ENCODE measurements around the gene SNRK. TPM values are rescaled to one million over a fixed set of nuclear protein-coding genes. Genes with fewer than 3 reads are reported as not detected.

The SNRK gene
- total RNA-seq, 1 experiment from 2014 or later: 26.5 TPM

DNA sequence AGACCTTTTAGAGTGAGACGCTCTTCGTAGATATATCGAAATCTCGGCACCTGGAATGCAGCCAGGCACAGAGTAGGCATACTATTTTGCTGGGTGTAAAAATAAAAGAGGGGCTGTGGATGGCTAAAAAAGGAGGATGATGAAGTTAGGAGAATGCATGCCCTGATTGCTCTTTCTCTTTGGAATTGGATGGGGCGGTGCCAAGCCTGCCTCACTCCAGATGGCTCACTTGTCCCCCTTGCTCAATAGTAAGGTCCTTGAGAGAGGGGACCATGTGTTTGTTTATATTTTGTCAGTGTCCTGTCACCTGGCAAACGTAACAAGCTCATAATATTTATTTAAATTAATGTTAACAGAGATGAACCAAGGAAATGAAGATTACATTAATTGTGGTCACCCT is 33.0 kb downstream of the SNRK start:
- Histone ChIP-seq H3K9me2 (replicated peaks; ENCODE audit: insufficient read depth, low read length) (no peaks in the 10 kb centered on the region), H3K9ac (ENCODE audit: low read length) (no peak overlapping the region), H4K20me1 (ENCODE audit: insufficient read depth, low read depth, low read length) (peaks cover 6% of the 10 kb centered on the region; the same call in 1 of the 2 replicates), H3K79me2 (ENCODE audit: low read length) (peaks cover 78% of the 10 kb centered on the region), H3K27ac (ENCODE audit: low read length) (no peak overlapping the region), H3K4me1 (ENCODE audit: low read length) (peaks cover under 1% of the 10 kb centered on the region; the same call in 1 of the 2 replicates), H3K9me3 (ENCODE audit: low read length) (no peaks in the 10 kb centered on the region), H3K4me2 (ENCODE audit: low read depth, low read length, poor library complexity, severe bottlenecking) (no peak overlapping the region), H3K4me3 (ENCODE audit: low read length) (no peak overlapping the region), H3K27me3 (ENCODE audit: low read length) (no peaks in the 10 kb centered on the region), H3K36me3 (ENCODE audit: insufficient read depth, low read length) (no peaks in the 10 kb centered on the region), H2AFZ (ENCODE audit: low read length) (no peak overlapping the region)
- no peak for DNase-seq

DNA sequence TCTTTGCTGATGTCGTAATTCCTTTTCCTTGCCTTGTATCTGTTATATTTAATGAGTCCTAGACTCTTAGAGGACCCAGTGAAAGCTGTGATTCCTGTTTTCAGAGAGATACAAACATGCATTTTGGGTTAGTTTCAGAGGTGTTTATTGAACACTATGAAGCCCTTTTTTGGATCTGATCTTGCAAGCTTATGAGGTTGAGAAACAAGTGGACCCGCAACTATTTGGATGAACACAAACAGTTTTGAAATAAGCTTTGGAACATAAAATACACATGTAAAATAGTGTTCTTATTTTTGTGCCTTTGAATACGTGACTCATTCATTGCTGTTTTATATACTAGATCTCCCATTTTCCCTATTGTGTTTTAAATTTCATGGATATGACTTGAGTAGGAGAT is 33.5 kb downstream of the SNRK start:
- Histone ChIP-seq H3K9ac (ENCODE audit: low read length) (no peak overlapping the region), H3K9me2 (replicated peaks; ENCODE audit: insufficient read depth, low read length) (no peaks in the 10 kb centered on the region), H3K4me2 (ENCODE audit: low read depth, low read length, poor library complexity, severe bottlenecking) (no peak overlapping the region), H3K36me3 (ENCODE audit: insufficient read depth, low read length) (no peaks in the 10 kb centered on the region), H4K20me1 (ENCODE audit: insufficient read depth, low read depth, low read length) (peaks cover 6% of the 10 kb centered on the region; the same call in 1 of the 2 replicates), H3K79me2 (ENCODE audit: low read length) (peaks cover 76% of the 10 kb centered on the region), H3K9me3 (ENCODE audit: low read length) (no peaks in the 10 kb centered on the region), H2AFZ (ENCODE audit: low read length) (no peak overlapping the region), H3K4me3 (ENCODE audit: low read length) (no peak overlapping the region), H3K4me1 (ENCODE audit: low read length) (peaks cover 5% of the 10 kb centered on the region), H3K27me3 (ENCODE audit: low read length) (no peaks in the 10 kb centered on the region), H3K27ac (ENCODE audit: low read length) (no peak overlapping the region)
- DNase-seq: no peak

DNA sequence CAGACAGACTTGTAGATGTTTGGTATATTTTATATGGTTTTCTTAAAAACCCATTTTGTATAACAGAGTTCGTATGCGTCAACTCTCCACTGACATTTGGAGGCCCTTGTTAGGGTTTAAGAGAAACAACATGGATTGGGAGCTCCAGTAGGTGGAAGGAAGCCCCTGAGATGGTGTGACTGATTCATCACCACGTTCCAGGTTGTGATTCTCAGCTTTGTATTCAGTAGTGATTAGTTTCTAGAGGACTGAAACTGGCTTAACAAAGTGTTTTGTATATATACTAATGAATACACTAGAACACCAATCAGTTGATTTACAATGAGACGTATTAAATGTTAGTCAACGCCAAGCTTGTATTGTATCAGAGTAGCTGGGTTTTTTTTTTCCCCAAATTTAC is 33.9 kb downstream of the SNRK start:
- H3K36me3 ChIP-seq (ENCODE audit: insufficient read depth, low read length): no peaks in the 10 kb centered on the region
- H4K20me1 ChIP-seq (ENCODE audit: insufficient read depth, low read depth, low read length): peaks cover 6% of the 10 kb centered on the region; the same call in 1 of the 2 replicates
- H3K4me2 ChIP-seq (ENCODE audit: low read depth, low read length, poor library complexity, severe bottlenecking): no peak overlapping the region
- no peaks in the 10 kb centered on the region for H3K27me3 ChIP-seq (ENCODE audit: low read length)
- H3K4me1 ChIP-seq (ENCODE audit: low read length): peaks cover 6% of the 10 kb centered on the region
- peaks cover 73% of the 10 kb centered on the region for H3K79me2 ChIP-seq (ENCODE audit: low read length)
- no peak overlapping the region for H2AFZ ChIP-seq (ENCODE audit: low read length)
- no peaks in the 10 kb centered on the region for H3K9me2 ChIP-seq (replicated peaks; ENCODE audit: insufficient read depth, low read length)
- no peaks in the 10 kb centered on the region for H3K9me3 ChIP-seq (ENCODE audit: low read length)
- H3K4me3 ChIP-seq (ENCODE audit: low read length): no peak overlapping the region
- H3K9ac ChIP-seq (ENCODE audit: low read length): no peak overlapping the region
- no peak for DNase-seq
- no peak overlapping the region for H3K27ac ChIP-seq (ENCODE audit: low read length)

DNA sequence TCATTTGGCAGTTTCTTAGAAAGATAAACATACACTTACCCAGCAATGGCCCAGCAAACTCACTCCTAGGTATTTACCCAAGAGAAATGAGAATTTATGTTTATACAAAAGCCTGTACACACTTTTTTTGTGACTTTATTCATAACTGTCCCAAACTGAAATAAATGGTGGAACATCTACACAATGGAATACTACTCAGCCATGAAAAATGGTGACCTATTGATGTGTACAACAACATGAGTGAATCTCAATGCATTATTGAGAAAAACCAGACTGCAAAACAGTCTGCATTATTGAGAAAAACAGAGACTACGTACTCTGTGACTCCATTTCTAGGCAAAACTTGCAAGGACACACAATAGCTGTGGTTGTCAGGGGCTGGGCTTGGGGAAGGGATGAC is 37.2 kb downstream of the SNRK start:
- Histone ChIP-seq H4K20me1 (ENCODE audit: insufficient read depth, low read depth, low read length) (peaks cover 11% of the 10 kb centered on the region; the same call in 1 of the 2 replicates), H3K4me3 (ENCODE audit: low read length) (no peak overlapping the region), H3K9me3 (ENCODE audit: low read length) (no peaks in the 10 kb centered on the region), H3K27ac (ENCODE audit: low read length) (no peak overlapping the region), H3K79me2 (ENCODE audit: low read length) (peaks cover 77% of the 10 kb centered on the region), H3K36me3 (ENCODE audit: insufficient read depth, low read length) (no peaks in the 10 kb centered on the region), H3K9me2 (replicated peaks; ENCODE audit: insufficient read depth, low read length) (no peaks in the 10 kb centered on the region), H3K4me2 (ENCODE audit: low read depth, low read length, poor library complexity, severe bottlenecking) (no peak overlapping the region), H2AFZ (ENCODE audit: low read length) (no peak overlapping the region), H3K9ac (ENCODE audit: low read length) (no peak overlapping the region), H3K27me3 (ENCODE audit: low read length) (no peaks in the 10 kb centered on the region), H3K4me1 (ENCODE audit: low read length) (peaks cover 11% of the 10 kb centered on the region)
- DNase-seq: no peak

DNA sequence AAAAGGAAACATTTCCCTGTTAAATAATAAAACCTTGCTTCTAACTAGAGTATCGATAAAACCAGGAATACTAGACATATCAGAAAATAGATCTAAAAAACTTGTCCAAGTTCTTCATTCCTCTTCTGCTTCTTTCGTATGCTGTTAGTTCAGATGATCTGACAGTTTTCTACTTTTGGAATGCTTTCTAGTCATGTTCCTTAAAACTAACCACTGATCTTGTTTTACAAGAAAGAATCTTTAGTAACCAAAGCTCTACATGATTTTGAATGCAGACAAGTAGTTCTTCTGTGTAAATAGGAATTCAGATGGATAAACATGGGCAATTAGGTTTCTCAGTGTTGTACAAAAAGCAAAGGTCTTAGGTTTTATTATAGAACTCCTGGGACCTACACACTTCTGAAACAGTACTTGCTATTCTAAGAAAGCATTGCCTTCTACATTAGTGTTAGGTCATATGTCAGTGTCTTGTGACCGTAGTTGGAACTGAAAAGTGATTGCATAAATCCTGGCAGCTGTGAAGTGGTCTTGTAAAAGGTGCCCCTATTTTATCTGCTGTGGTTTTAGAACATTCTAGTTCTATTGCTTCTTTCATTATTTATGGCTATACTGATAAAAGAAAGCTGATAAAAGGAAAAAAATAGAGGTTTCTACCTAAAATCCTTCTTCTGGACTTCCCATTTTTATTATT is 40.7 kb downstream of the SNRK start:
- Histone ChIP-seq H3K4me2 (ENCODE audit: low read depth, low read length, poor library complexity, severe bottlenecking) (no peak overlapping the region), H3K9ac (ENCODE audit: low read length) (no peak overlapping the region), H3K27ac (ENCODE audit: low read length) (no peak overlapping the region)

DNA sequence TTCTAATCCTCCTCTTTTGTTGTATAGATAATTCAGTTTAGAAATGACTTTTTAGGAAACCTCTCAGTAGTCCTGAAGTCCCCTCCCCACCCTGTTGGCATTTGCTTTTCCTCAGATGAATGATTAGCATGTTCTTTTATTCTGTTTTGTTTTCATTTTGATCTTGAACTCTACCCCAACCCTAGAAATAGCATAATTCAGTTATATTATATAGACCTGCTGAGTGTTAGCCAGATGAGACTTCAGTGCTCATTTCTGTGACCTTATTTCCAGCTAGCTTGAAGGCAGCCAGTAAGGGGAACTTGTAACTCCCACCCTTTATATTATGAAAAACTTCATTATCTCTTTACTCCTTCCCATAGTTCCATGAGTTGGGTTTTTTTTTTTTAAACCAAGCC is 41.2 kb downstream of the SNRK start:
- H4K20me1 ChIP-seq (ENCODE audit: insufficient read depth, low read depth, low read length): peaks cover 11% of the 10 kb centered on the region; the same call in 1 of the 2 replicates
- H2AFZ ChIP-seq (ENCODE audit: low read length): no peak overlapping the region
- no peak overlapping the region for H3K9ac ChIP-seq (ENCODE audit: low read length)
- H3K27ac ChIP-seq (ENCODE audit: low read length): no peak overlapping the region
- no peaks in the 10 kb centered on the region for H3K9me3 ChIP-seq (ENCODE audit: low read length)
- no peaks in the 10 kb centered on the region for H3K27me3 ChIP-seq (ENCODE audit: low read length)
- H3K4me2 ChIP-seq (ENCODE audit: low read depth, low read length, poor library complexity, severe bottlenecking): no peak overlapping the region
- H3K4me1 ChIP-seq (ENCODE audit: low read length): peaks cover 11% of the 10 kb centered on the region
- no peak for DNase-seq
- H3K36me3 ChIP-seq (ENCODE audit: insufficient read depth, low read length): no peaks in the 10 kb centered on the region
- no peaks in the 10 kb centered on the region for H3K9me2 ChIP-seq (replicated peaks; ENCODE audit: insufficient read depth, low read length)
- H3K79me2 ChIP-seq (ENCODE audit: low read length): peaks cover 82% of the 10 kb centered on the region
- H3K4me3 ChIP-seq (ENCODE audit: low read length): no peak overlapping the region

More for the DNA sequence above, 40.7 kb downstream of the SNRK start:
- Histone ChIP-seq H3K27me3 (ENCODE audit: low read length) (no peaks in the 10 kb centered on the region), H3K4me1 (ENCODE audit: low read length) (peaks cover 11% of the 10 kb centered on the region), H4K20me1 (ENCODE audit: insufficient read depth, low read depth, low read length) (peaks cover 11% of the 10 kb centered on the region; the same call in 1 of the 2 replicates), H2AFZ (ENCODE audit: low read length) (no peak overlapping the region), H3K9me3 (ENCODE audit: low read length) (no peaks in the 10 kb centered on the region), H3K36me3 (ENCODE audit: insufficient read depth, low read length) (no peaks in the 10 kb centered on the region), H3K79me2 (ENCODE audit: low read length) (peaks cover 83% of the 10 kb centered on the region), H3K9me2 (replicated peaks; ENCODE audit: insufficient read depth, low read length) (no peaks in the 10 kb centered on the region), H3K4me3 (ENCODE audit: low read length) (no peak overlapping the region)
- DNase-seq: no peak

DNA sequence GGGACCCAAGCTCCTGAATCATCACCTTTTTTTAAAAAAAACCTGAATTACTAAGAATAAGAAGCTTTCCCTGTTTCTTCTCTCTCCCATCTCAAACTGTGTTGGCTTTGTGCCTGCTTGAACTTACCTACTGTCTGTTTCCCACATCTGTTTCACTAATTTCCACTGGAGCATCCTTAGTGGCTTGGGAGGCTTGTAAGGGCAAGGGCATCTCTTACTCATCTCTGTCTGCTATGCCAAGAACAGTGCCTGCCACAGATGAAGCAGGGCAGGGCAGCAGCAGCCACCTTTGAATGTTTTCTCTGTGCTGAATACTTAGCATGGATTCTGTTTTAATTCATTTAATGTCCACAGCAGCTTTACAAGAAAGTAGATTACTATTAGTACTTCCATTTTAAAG is 42.3 kb downstream of the SNRK start:
- H3K79me2 ChIP-seq (ENCODE audit: low read length): peaks cover 76% of the 10 kb centered on the region
- no peaks in the 10 kb centered on the region for H3K9me3 ChIP-seq (ENCODE audit: low read length)
- H3K4me2 ChIP-seq (ENCODE audit: low read depth, low read length, poor library complexity, severe bottlenecking): no peak overlapping the region
- no peak overlapping the region for H3K4me3 ChIP-seq (ENCODE audit: low read length)
- H3K4me1 ChIP-seq (ENCODE audit: low read length): peaks cover 11% of the 10 kb centered on the region
- no peaks in the 10 kb centered on the region for H3K9me2 ChIP-seq (replicated peaks; ENCODE audit: insufficient read depth, low read length)
- no peak overlapping the region for H3K9ac ChIP-seq (ENCODE audit: low read length)
- no peak for DNase-seq
- no peak overlapping the region for H2AFZ ChIP-seq (ENCODE audit: low read length)
- peaks cover 8% of the 10 kb centered on the region; the same call in 1 of the 2 replicates for H4K20me1 ChIP-seq (ENCODE audit: insufficient read depth, low read depth, low read length)
- no peaks in the 10 kb centered on the region for H3K27me3 ChIP-seq (ENCODE audit: low read length)
- H3K36me3 ChIP-seq (ENCODE audit: insufficient read depth, low read length): no peaks in the 10 kb centered on the region
- no peak overlapping the region for H3K27ac ChIP-seq (ENCODE audit: low read length)

DNA sequence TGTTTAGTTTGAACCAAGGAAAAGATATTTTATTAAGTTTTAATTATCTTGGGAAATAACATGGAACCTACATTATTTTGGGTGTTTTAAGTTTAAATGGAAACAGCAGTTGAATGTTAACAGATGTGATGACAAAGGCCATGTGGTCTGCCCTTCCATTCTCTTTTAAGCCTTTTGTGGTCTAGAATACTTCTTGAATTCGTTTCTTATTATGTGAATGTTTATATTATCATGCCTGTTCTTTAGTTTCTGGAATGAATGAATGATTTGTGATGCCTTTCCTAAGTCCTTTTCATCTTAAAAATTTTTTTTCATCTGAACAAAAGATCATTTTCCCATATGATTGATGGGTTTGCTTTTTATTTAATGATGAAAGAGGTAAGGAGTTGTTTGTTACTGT is 44.6 kb downstream of the SNRK start:
- no peaks in the 10 kb centered on the region for H3K27me3 ChIP-seq (ENCODE audit: low read length)
- H3K4me3 ChIP-seq (ENCODE audit: low read length): no peak overlapping the region
- H4K20me1 ChIP-seq (ENCODE audit: insufficient read depth, low read depth, low read length): no peaks in the 10 kb centered on the region
- no peak for DNase-seq
- H3K9ac ChIP-seq (ENCODE audit: low read length): no peak overlapping the region
- no peak overlapping the region for H2AFZ ChIP-seq (ENCODE audit: low read length)
- peaks cover 8% of the 10 kb centered on the region for H3K36me3 ChIP-seq (ENCODE audit: insufficient read depth, low read length)
- peaks cover 8% of the 10 kb centered on the region for H3K9me3 ChIP-seq (ENCODE audit: low read length)
- H3K9me2 ChIP-seq (replicated peaks; ENCODE audit: insufficient read depth, low read length): no peaks in the 10 kb centered on the region
- H3K79me2 ChIP-seq (ENCODE audit: low read length): peaks cover 75% of the 10 kb centered on the region
- H3K4me2 ChIP-seq (ENCODE audit: low read depth, low read length, poor library complexity, severe bottlenecking): no peak overlapping the region
- H3K4me1 ChIP-seq (ENCODE audit: low read length): peaks cover 5% of the 10 kb centered on the region; the same call in 1 of the 2 replicates
- H3K27ac ChIP-seq (ENCODE audit: low read length): no peak overlapping the region

Measured in Karpas-422 (cell line).